SU-DHL-6 (cell line): ENCODE measurements around the gene MGAT2.
A peak's percentile ranks its signal among the peaks of the same experiment; 100 is the strongest.

ENCODE experiments used
- H2AFZ ChIP-seq: fragments of 200-600 bp; sonication (generic); 2 replicates; pipeline ENCODE4 v1.6.1; 2014; ENCODE audit warnings: low read depth, mild to moderate bottlenecking, moderate library complexity, mixed read lengths, antibody characterized with exemption, low read length; ENCODE audit not compliant: severe bottlenecking
- H3F3A ChIP-seq: fragments of 200-600 bp; shearing (Covaris generic); 2 replicates; pipeline ENCODE4 v1.6.0; 2016; ENCODE audit warnings: antibody characterized with exemption, mild to moderate bottlenecking; ENCODE audit not compliant: insufficient read depth
- H3K27ac ChIP-seq: fragments of 200-600 bp; sonication (generic); 2 replicates; pipeline ENCODE4 v1.5.1; 2016; ENCODE audit warnings: low read depth, mild to moderate bottlenecking, low read length, moderate library complexity, mixed read lengths
- H3K27me3 ChIP-seq: fragments of 200-600 bp; sonication (generic), shearing (Covaris generic); 2 replicates; pipeline ENCODE4 v1.6.0; 2014; ENCODE audit warnings: mild to moderate bottlenecking, low read length
- H3K36me3 ChIP-seq: fragments of 200-600 bp; sonication (generic); 2 replicates; pipeline ENCODE4 v1.6.1; 2014; ENCODE audit warnings: mild to moderate bottlenecking, low read length, mixed read lengths
- H3K4me2 ChIP-seq: fragments of 300-600, 200-600 bp; shearing (Covaris generic), sonication (generic); 2 replicates; pipeline ENCODE4 v1.6.0; 2014; ENCODE audit warnings: low read length, low read depth, mild to moderate bottlenecking; ENCODE audit not compliant: poor library complexity, severe bottlenecking
- H3K4me3 ChIP-seq: fragments of 200-600 bp; sonication (generic); 2 replicates; pipeline ENCODE4 v1.5.1; 2014; ENCODE audit warnings: antibody characterized with exemption, low read length, mild to moderate bottlenecking, mixed read lengths; ENCODE audit not compliant: insufficient read depth, poor library complexity, severe bottlenecking
- H3K79me2 ChIP-seq: fragments of 200-600 bp; sonication (generic); 2 replicates; pipeline ENCODE4 v1.6.1; 2014; ENCODE audit warnings: mild to moderate bottlenecking, low read length, moderate library complexity; ENCODE audit not compliant: insufficient read depth
- H3K9ac ChIP-seq: fragments of 200-600 bp; sonication (generic); 2 replicates; pipeline ENCODE4 v1.7.0; 2014; ENCODE audit warnings: mild to moderate bottlenecking, low read length
- H3K9me2 ChIP-seq: fragments of 200-600 bp; sonication (generic); replicated peaks from 2 replicates; pipeline ENCODE4 v1.6.1; 2014; ENCODE audit warnings: low read length; ENCODE audit not compliant: insufficient read depth
- H3K9me3 ChIP-seq: fragments of 200-600 bp; sonication (generic); 2 replicates; pipeline ENCODE4 v1.6.1; 2014; ENCODE audit warnings: low read length, mixed read lengths; ENCODE audit not compliant: insufficient read depth
- H4K20me1 ChIP-seq: fragments of 200-600 bp; sonication (generic); 2 replicates; pipeline ENCODE4 v1.6.1; 2014; ENCODE audit warnings: low read depth, mild to moderate bottlenecking, antibody characterized with exemption, low read length, moderate library complexity, mixed read lengths
- CTCF ChIP-seq: fragments of 200-600 bp; sonication (generic); IDR thresholded peaks from one replicate; pipeline ENCODE4 v1.5.1; 2017; ENCODE audit warnings: antibody characterized with exemption, mild to moderate bottlenecking, low read length, moderate library complexity; ENCODE audit not compliant: insufficient read depth, poor library complexity, severe bottlenecking
- EZH2phosphoT487 ChIP-seq: fragments of 200-600 bp; sonication (generic), shearing (Covaris generic); conservative IDR thresholded peaks from 2 replicates; pipeline ENCODE4 v1.6.1; 2018; ENCODE audit warnings: mild to moderate bottlenecking, antibody characterized with exemption, low read length, moderate library complexity, mixed read lengths

The MGAT2 gene

GRCh38 chr14:49594347-49595091 is 26.1 kb upstream of the MGAT2 start:
- peaks cover 9% of the 10 kb centered on the region for H3F3A ChIP-seq
- H3K4me2 ChIP-seq: no peak overlapping the region
- peaks cover 26% of the 10 kb centered on the region for H3K79me2 ChIP-seq
- no peaks in the 10 kb centered on the region for H3K27me3 ChIP-seq
- no peak overlapping the region for H2AFZ ChIP-seq
- H3K9me2 ChIP-seq: no peaks in the 10 kb centered on the region
- H3K9ac ChIP-seq: no peak overlapping the region
- no peak overlapping the region for H3K4me3 ChIP-seq
- TF ChIP-seq CTCF (no peak), EZH2phosphoT487 (no peak)
- H3K9me3 ChIP-seq: no peaks in the 10 kb centered on the region
- H4K20me1 ChIP-seq: no peaks in the 10 kb centered on the region
- no peak overlapping the region for H3K27ac ChIP-seq
- no peaks in the 10 kb centered on the region for H3K36me3 ChIP-seq

- Histone ChIP-seq H3K27me3 (no peaks in the 10 kb centered on the region), H3K9me2 (no peaks in the 10 kb centered on the region), H3F3A (peaks cover 9% of the 10 kb centered on the region), H2AFZ (peak overlapping the region; percentile 55), H4K20me1 (no peaks in the 10 kb centered on the region), H3K9me3 (no peaks in the 10 kb centered on the region), H3K79me2 (peaks cover 57% of the 10 kb centered on the region), H3K27ac (peak overlapping the region; percentile 83), H3K4me3 (peak overlapping the region; percentile 97), H3K9ac (peak overlapping the region; percentile 99), H3K4me2 (peak overlapping the region; percentile 96), H3K36me3 (peaks cover 5% of the 10 kb centered on the region; the same call in 1 of the 2 replicates)
- no peak for TF ChIP-seq CTCF
- no peak for TF ChIP-seq EZH2phosphoT487
Measured at GRCh38 chr14:49598189-49598484, 22.5 kb upstream of the MGAT2 start.

GRCh38 chr14:49598485-49599300 is 21.9 kb upstream of the MGAT2 start, which contains the start of gene LRR1:
Gene LRR1 (plus strand): TSS chr14:49598940. CDS start chr14:49599021, 81 bp downstream.
- peaks cover 60% of the 10 kb centered on the region for H3K79me2 ChIP-seq
- H2AFZ ChIP-seq: peak within 1 kb of the TSS; percentile 55
- peak within 1 kb of the TSS; percentile 97 for H3K4me3 ChIP-seq
- TF ChIP-seq CTCF (no peak), EZH2phosphoT487 (no peak)
- peaks cover 5% of the 10 kb centered on the region; the same call in 1 of the 2 replicates for H3K36me3 ChIP-seq
- peak within 1 kb of the TSS; percentile 96 for H3K4me2 ChIP-seq
- peak within 1 kb of the TSS; percentile 83 for H3K27ac ChIP-seq
- H4K20me1 ChIP-seq: no peaks in the 10 kb centered on the region
- peaks cover 9% of the 10 kb centered on the region for H3F3A ChIP-seq
- no peaks in the 10 kb centered on the region for H3K27me3 ChIP-seq
- H3K9me2 ChIP-seq: no peaks in the 10 kb centered on the region
- no peaks in the 10 kb centered on the region for H3K9me3 ChIP-seq
- peak within 1 kb of the TSS; percentile 99 for H3K9ac ChIP-seq
